GM21529 (cell line): ENCODE measurements around the gene TUBA1B.
"Not testable (repeated sequence)": the region's sequence is repeated elsewhere in the genome, so short reads cannot be mapped to it uniquely, and the experiment has no call there.

Experiments used
- ATAC-seq: cut with Tn5 transposase; IDR thresholded peaks from one replicate; pipeline ENCODE4 v1.9.1; 2021; ENCODE audit not compliant: unreplicated experiment

The TUBA1B gene

GRCh38 chr12:49127971-49128370 is 3.2 kb downstream of the TUBA1B start:
- not testable (repeated sequence) for ATAC-seq

- no peak for ATAC-seq
Observed at GRCh38 chr12:49126852-49127763, 4.1 kb downstream of the TUBA1B start.

GRCh38 chr12:49121047-49121696 is 10.0 kb downstream of the TUBA1B start:
- ATAC-seq: no peak

GRCh38 chr12:49111206-49111605 is 20.0 kb downstream of the TUBA1B start:
- no peak for ATAC-seq

GRCh38 chr12:49110464-49111155 is 20.6 kb downstream of the TUBA1B start, which contains the start of gene LMBR1L:
Gene LMBR1L (minus strand): TSS chr12:49110847. CDS start chr12:49110555, 292 bp downstream.
- peak; percentile 99 for ATAC-seq

GRCh38 chr12:49109641-49110463 is 21.3 kb downstream of the TUBA1B start:
- no peak for ATAC-seq

GRCh38 chr12:49108958-49109404 is 22.2 kb downstream of the TUBA1B start:
- ATAC-seq: no peak

GRCh38 chr12:49105504-49106084 is 25.6 kb downstream of the TUBA1B start:
- no peak for ATAC-seq

- no peak for ATAC-seq
Observed at GRCh38 chr12:49104822-49105221, 26.4 kb downstream of the TUBA1B start.

- ATAC-seq: no peak
Observed at GRCh38 chr12:49100380-49100779, 30.8 kb downstream of the TUBA1B start.

- no peak for ATAC-seq
Observed at GRCh38 chr12:49098703-49099102, 32.5 kb downstream of the TUBA1B start.

- ATAC-seq: no peak
Observed at GRCh38 chr12:49098035-49098451, 33.2 kb downstream of the TUBA1B start.

- no peak for ATAC-seq
Observed at GRCh38 chr12:49097381-49097780, 33.8 kb downstream of the TUBA1B start.

GRCh38 chr12:49094975-49095365 is 36.2 kb downstream of the TUBA1B start:
- no peak for ATAC-seq

GRCh38 chr12:49094160-49094974 is 36.8 kb downstream of the TUBA1B start, which contains the start of gene DHH:
Gene DHH (minus strand): TSS chr12:49094801. CDS start chr12:49094512, 289 bp downstream.
- ATAC-seq: no peak

- ATAC-seq: no peak
Observed at GRCh38 chr12:49093792-49094159, 37.4 kb downstream of the TUBA1B start.

GRCh38 chr12:49092816-49093406 is 38.3 kb downstream of the TUBA1B start:
- no peak for ATAC-seq

GRCh38 chr12:49092086-49092815 is 38.9 kb downstream of the TUBA1B start:
- ATAC-seq: no peak

GRCh38 chr12:49091836-49092085 is 39.4 kb downstream of the TUBA1B start:
- no peak for ATAC-seq
